ENCODE measurements around the gene TOMM70.

- no peak for TF ChIP-seq POLR2A (IDR thresholded peaks at IDR 0.05; ENCODE audit: low read length)
- TF ChIP-seq GATA1 (IDR thresholded peaks at IDR 0.05; ENCODE audit: low read depth, low read length), result no peak
Observed at GRCh38 chr3:100386437-100387074, 14.3 kb downstream of the TOMM70 start.

Measured in erythroblast (primary cell).